Panc1 (cell line): ENCODE measurements around the gene LUC7L. TPM values are rescaled to one million over a fixed set of nuclear protein-coding genes. Genes with fewer than 3 reads are reported as not detected.
A peak's percentile ranks its signal among the peaks of the same experiment; 100 is the strongest.

Source experiments
- ATAC-seq: fragments of 200-7000 bp; cut with Tn5 transposase; 2 replicates; pipeline ENCODE4 v1.9.1; 2020; ENCODE audit warnings: mild to moderate bottlenecking, moderate library complexity
- BruUV-seq: library from RNA; stranded (reverse); fragments of 400-500 nt; replicated peaks from 2 replicates; lab custom pipeline; 2021; lab: Mats Ljungman, UMichigan
- CTCF ChIA-PET: fragments of 300-600 bp; sonication (Branson Sonifier 250); formaldehyde crosslinking; loops from one replicate; lab custom pipeline; 2022; ENCODE audit warnings: antibody characterized with exemption; lab: Charles Lee
- POLR2A ChIA-PET: fragments of 300-600 bp; sonication (Branson Sonifier 250); formaldehyde crosslinking; loops from one replicate; lab custom pipeline; 2022; ENCODE audit warnings: antibody characterized with exemption; lab: Charles Lee
- DNase-seq: peaks from one replicate; pipeline ENCODE4 v3.0.0-alpha.2; 2010; ENCODE audit warnings: low read depth, low spot score
- H3K27ac ChIP-seq: 2 replicates; pipeline ENCODE4 v1.5.1; 2011; ENCODE audit warnings: mild to moderate bottlenecking, low read length, inconsistent platforms
- H3K27me3 ChIP-seq: fragments of 200-500 bp; sonication (Bioruptor generic); 2 replicates; pipeline ENCODE4 v1.6.0; 2014; ENCODE audit warnings: low read length, inconsistent platforms; ENCODE audit not compliant: control insufficient read depth, insufficient read depth
- H3K36me3 ChIP-seq: fragments of 200-500 bp; sonication (Bioruptor generic); 2 replicates; pipeline ENCODE4 v1.5.1; 2014; ENCODE audit warnings: inconsistent platforms, mild to moderate bottlenecking, low read length, moderate library complexity; ENCODE audit not compliant: control insufficient read depth, insufficient read depth
- H3K4me1 ChIP-seq: 2 replicates; pipeline ENCODE4 v1.5.1; 2011; ENCODE audit warnings: inconsistent platforms, mild to moderate bottlenecking, low read length, moderate library complexity; ENCODE audit not compliant: control insufficient read depth, insufficient read depth
- H3K4me3 ChIP-seq, 2 experiments: 2 replicates each; pipeline ENCODE4 v1.5.1; 2011 to 2012; ENCODE audit warnings: low read depth in 2 of 2, low read length in 2 of 2, mild to moderate bottlenecking in 2 of 2, inconsistent platforms in 1 of 2, moderate library complexity in 1 of 2
- H3K9me3 ChIP-seq: fragments of 200-500 bp; sonication (Bioruptor generic); 2 replicates; pipeline ENCODE4 v1.5.1; 2014; ENCODE audit warnings: low read depth, mild to moderate bottlenecking, inconsistent platforms, low read length, moderate library complexity; ENCODE audit not compliant: control insufficient read depth, insufficient read depth
- POLR2AphosphoS5 ChIP-seq: IDR thresholded peaks from 2 replicates; pipeline ENCODE4 v1.6.1; 2012; ENCODE audit warnings: mild to moderate bottlenecking, low read depth, low read length, moderate library complexity
- SIN3A ChIP-seq: IDR thresholded peaks from 2 replicates; pipeline ENCODE4 v1.6.1; 2012; ENCODE audit warnings: low read depth, mild to moderate bottlenecking, low read length, moderate library complexity, borderline replicate concordance; ENCODE audit not compliant: insufficient read depth
- TCF7L2 ChIP-seq: IDR thresholded peaks from 2 replicates; pipeline ENCODE4 v1.6.1; 2011; ENCODE audit warnings: mild to moderate bottlenecking, low read depth, low read length, inconsistent platforms
- in situ Hi-C: cut with HindIII; loops from 2 replicates; pipeline ENCODE4 v1.10.0; 2016; ENCODE audit warnings: low sequenced_read_pairs, low pct_unique_long_range_greater_than_20kb
- intact Hi-C: fragments of 100-400 bp; cut with micrococcal nuclease; formaldehyde crosslinking; loops from one replicate; pipeline ENCODE4 v1.10.0; 2022; ENCODE audit not compliant: unreplicated experiment
- total RNA-seq: library from RNA; stranded (reverse); gene quantifications from one replicate; pipeline ENCODE4 v1.2.1, GENCODE V29; 2021; ENCODE audit not compliant: unreplicated experiment
- TF ChIP-seq, protein P1 (sequence below): fragments of 450-650 bp; IDR thresholded peaks from 2 replicates; pipeline ENCODE4 v1.5.1; 2017; ENCODE audit warnings: mild to moderate bottlenecking
- TF ChIP-seq, protein P2 (sequence below), 2 experiments: IDR thresholded peaks; 2 replicates each; pipeline ENCODE4 v1.6.1; 2011 to 2012; ENCODE audit warnings: low read depth in 2 of 2, control low read depth in 1 of 2, low read length in 1 of 2, mild to moderate bottlenecking in 1 of 2, moderate library complexity in 1 of 2; ENCODE audit not compliant: insufficient read depth in 1 of 2

The LUC7L gene
- total RNA-seq, 1 experiment from 2014 or later, result 75.3 TPM

DNA sequence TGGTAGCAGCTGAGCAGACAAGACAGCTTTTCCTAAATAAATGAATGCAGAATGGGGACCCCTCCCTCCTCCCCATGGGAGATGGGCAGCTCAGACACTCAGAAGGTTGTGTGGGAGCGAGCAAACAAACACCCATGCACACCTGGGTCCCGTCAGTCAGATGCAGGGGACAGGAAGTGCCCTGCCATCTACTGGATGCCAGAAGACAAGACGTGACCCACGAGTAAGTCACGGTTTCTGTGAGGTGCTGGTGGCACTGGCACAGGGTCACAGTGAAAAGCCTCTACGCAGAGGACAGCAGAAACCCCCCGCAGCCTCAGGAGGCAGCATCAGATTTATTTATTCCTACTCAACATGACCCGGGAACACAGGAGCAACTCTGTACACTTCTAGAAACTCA lies 40.6 kb downstream of the LUC7L start:
- BruUV-seq, result no TSS peak
- Histone ChIP-seq H3K27ac (no peak overlapping the region), H3K27me3 (no peaks in the 10 kb centered on the region)

DNA sequence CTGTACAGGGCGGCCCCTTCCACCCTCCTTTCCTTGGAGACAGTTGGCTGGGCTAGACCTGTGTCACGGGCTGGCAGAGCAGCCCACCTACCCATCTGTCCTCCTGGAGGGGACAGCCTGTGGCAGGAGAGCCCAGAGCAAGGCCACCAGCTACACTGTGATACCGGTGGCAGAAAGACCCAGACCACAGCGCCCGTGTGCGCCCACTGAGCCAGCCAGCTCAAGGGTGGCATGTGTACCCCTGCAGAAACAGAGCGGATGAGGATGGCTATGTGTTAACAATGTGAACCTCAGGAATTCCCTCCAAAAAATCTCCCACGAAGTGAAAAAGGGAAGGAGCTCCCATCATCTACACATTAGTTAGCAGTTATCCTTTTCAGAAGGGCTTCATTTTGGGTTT lies 41.9 kb downstream of the LUC7L start:
- peaks cover 14% of the 10 kb centered on the region for H3K36me3 ChIP-seq
- H3K27me3 ChIP-seq, result no peaks in the 10 kb centered on the region
- BruUV-seq, result no TSS peak
- in situ Hi-C loops (no loop called here), intact Hi-C loops (no loop called here)
- H3K4me1 ChIP-seq, result no peaks in the 10 kb centered on the region
- ATAC-seq (no peak), DNase-seq (no peak)
- POLR2A ChIA-PET, result no interaction called here
- no peaks in the 10 kb centered on the region for H3K9me3 ChIP-seq
- TF ChIP-seq SIN3A (no peak), TCF7L2 (no peak), POLR2AphosphoS5 (no peak)
- TF ChIP-seq, protein P1, sequence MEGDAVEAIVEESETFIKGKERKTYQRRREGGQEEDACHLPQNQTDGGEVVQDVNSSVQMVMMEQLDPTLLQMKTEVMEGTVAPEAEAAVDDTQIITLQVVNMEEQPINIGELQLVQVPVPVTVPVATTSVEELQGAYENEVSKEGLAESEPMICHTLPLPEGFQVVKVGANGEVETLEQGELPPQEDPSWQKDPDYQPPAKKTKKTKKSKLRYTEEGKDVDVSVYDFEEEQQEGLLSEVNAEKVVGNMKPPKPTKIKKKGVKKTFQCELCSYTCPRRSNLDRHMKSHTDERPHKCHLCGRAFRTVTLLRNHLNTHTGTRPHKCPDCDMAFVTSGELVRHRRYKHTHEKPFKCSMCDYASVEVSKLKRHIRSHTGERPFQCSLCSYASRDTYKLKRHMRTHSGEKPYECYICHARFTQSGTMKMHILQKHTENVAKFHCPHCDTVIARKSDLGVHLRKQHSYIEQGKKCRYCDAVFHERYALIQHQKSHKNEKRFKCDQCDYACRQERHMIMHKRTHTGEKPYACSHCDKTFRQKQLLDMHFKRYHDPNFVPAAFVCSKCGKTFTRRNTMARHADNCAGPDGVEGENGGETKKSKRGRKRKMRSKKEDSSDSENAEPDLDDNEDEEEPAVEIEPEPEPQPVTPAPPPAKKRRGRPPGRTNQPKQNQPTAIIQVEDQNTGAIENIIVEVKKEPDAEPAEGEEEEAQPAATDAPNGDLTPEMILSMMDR, result no peak
- TF ChIP-seq, protein P2, sequence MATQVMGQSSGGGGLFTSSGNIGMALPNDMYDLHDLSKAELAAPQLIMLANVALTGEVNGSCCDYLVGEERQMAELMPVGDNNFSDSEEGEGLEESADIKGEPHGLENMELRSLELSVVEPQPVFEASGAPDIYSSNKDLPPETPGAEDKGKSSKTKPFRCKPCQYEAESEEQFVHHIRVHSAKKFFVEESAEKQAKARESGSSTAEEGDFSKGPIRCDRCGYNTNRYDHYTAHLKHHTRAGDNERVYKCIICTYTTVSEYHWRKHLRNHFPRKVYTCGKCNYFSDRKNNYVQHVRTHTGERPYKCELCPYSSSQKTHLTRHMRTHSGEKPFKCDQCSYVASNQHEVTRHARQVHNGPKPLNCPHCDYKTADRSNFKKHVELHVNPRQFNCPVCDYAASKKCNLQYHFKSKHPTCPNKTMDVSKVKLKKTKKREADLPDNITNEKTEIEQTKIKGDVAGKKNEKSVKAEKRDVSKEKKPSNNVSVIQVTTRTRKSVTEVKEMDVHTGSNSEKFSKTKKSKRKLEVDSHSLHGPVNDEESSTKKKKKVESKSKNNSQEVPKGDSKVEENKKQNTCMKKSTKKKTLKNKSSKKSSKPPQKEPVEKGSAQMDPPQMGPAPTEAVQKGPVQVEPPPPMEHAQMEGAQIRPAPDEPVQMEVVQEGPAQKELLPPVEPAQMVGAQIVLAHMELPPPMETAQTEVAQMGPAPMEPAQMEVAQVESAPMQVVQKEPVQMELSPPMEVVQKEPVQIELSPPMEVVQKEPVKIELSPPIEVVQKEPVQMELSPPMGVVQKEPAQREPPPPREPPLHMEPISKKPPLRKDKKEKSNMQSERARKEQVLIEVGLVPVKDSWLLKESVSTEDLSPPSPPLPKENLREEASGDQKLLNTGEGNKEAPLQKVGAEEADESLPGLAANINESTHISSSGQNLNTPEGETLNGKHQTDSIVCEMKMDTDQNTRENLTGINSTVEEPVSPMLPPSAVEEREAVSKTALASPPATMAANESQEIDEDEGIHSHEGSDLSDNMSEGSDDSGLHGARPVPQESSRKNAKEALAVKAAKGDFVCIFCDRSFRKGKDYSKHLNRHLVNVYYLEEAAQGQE (IDR thresholded peaks at IDR 0.05; ENCODE audit: insufficient read depth in 1 of 2, low read depth in 2 of 2, low read length in 1 of 2), result no peak
- no peak overlapping the region for H3K4me3 ChIP-seq
- H3K27ac ChIP-seq, result no peak overlapping the region
- CTCF ChIA-PET, result no interaction called here

More for the DNA sequence above, 40.6 kb downstream of the LUC7L start:
- ChIA-PET CTCF (no interaction called here), POLR2A (no interaction called here)
- in situ Hi-C loops, result no loop called here
- TF ChIP-seq SIN3A (no peak), TCF7L2 (no peak), POLR2AphosphoS5 (no peak)
- TF ChIP-seq, protein P1, result no peak
- TF ChIP-seq, protein P2 (IDR thresholded peaks at IDR 0.05; ENCODE audit: insufficient read depth in 1 of 2, low read depth in 2 of 2, low read length in 1 of 2), result no peak
- no peaks in the 10 kb centered on the region for H3K9me3 ChIP-seq
- peaks cover 16% of the 10 kb centered on the region for H3K36me3 ChIP-seq
- no peaks in the 10 kb centered on the region for H3K4me1 ChIP-seq
- H3K4me3 ChIP-seq, result no peak overlapping the region
- ATAC-seq (peak; percentile 67; the same call in 1 of the 2 replicates), DNase-seq (no peak)
- intact Hi-C loops, result no loop called here
